HCT116 (cell line): ENCODE data around the gene KRTAP5-2. TPM values are rescaled to one million over a fixed set of nuclear protein-coding genes. Genes with fewer than 3 reads are reported as not detected.

Experiments
- ATAC-seq: fragments of 200-7000 bp; cut with Tn5 transposase; 2 replicates; pipeline ENCODE4 v1.9.1; 2020; ENCODE audit warnings: mild to moderate bottlenecking, moderate library complexity
- BruUV-seq: library from RNA; stranded (reverse); fragments of 400-500 nt; replicated peaks from 2 replicates; lab custom pipeline; 2021; lab: Mats Ljungman, UMichigan
- CTCF ChIA-PET: fragments of 300-600 bp; sonication (Branson Sonifier 250); formaldehyde crosslinking; loops from one replicate; lab custom pipeline; 2021; ENCODE audit warnings: antibody characterized with exemption; lab: Charles Lee
- POLR2A ChIA-PET: fragments of 300-600, 350-600 bp; sonication (Branson Sonifier 250); formaldehyde crosslinking; loops from one replicate; lab custom pipeline; 2021; ENCODE audit warnings: antibody characterized with exemption; lab: Charles Lee
- RAD21 ChIA-PET, 2 experiments: fragments of 300-600 bp; sonication (Branson Sonifier 250); formaldehyde crosslinking; loops; one replicate each; lab custom pipeline; 2023; ENCODE audit warnings: low total read pairs in 2 of 2; ENCODE audit not compliant: uncharacterized antibody in 2 of 2, unreplicated experiment in 2 of 2, low non-redundant PET in 1 of 2; lab: Charles Lee
- DNase-seq: peaks from one replicate; pipeline ENCODE4 v3.0.0-alpha.2; 2010; ENCODE audit warnings: low read depth, low spot score
- H2AFZ ChIP-seq: fragments of 200-600 bp; shearing (Covaris generic), sonication (generic); 2 replicates; pipeline ENCODE4 v1.6.1; 2017; ENCODE audit warnings: low read depth, mixed run types, mixed read lengths, antibody characterized with exemption, low read length; ENCODE audit not compliant: poor library complexity, severe bottlenecking
- H3K27ac ChIP-seq: 2 replicates; pipeline ENCODE4 v1.5.1; 2012; ENCODE audit warnings: low read depth, low read length
- H3K27me3 ChIP-seq: fragments of 200-600 bp; sonication (generic); 2 replicates; pipeline ENCODE4 v1.6.1; 2016; ENCODE audit warnings: mixed run types, low read length, mixed read lengths; ENCODE audit not compliant: insufficient read depth
- H3K36me3 ChIP-seq, 2 experiments: fragments of 200-500 bp in 1 of 2; fragments of 200-600 bp in 1 of 2; sonication (Bioruptor generic) in 1 of 2; sonication (generic) in 1 of 2; 2 replicates each; pipeline versions ENCODE4 v1.5.1 to v1.6.1; 2014 to 2016; ENCODE audit warnings: low read length in 2 of 2, inconsistent platforms in 1 of 2, mixed read lengths in 1 of 2, mixed run types in 1 of 2; ENCODE audit not compliant: insufficient read depth in 2 of 2, control insufficient read depth in 1 of 2
- H3K4me1 ChIP-seq, 2 experiments: fragments of 200-600 bp in 1 of 2; sonication (generic) in 1 of 2; 2 replicates each; pipeline versions ENCODE4 v1.5.1 to v1.6.1; 2012 to 2017; ENCODE audit warnings: low read length in 2 of 2, inconsistent platforms in 1 of 2, mild to moderate bottlenecking in 1 of 2, mixed read lengths in 1 of 2, mixed run types in 1 of 2, moderate library complexity in 1 of 2; ENCODE audit not compliant: insufficient read depth in 2 of 2, control insufficient read depth in 1 of 2
- H3K4me2 ChIP-seq: fragments of 200-600 bp; sonication (generic); 2 replicates; pipeline ENCODE4 v1.6.1; 2017; ENCODE audit warnings: mixed run types, low read length, mixed read lengths
- H3K4me3 ChIP-seq, 2 experiments: fragments of 200-600 bp in 1 of 2; sonication (generic) in 1 of 2; replicated peaks in 1 of 2; 2 replicates each; pipeline ENCODE4 v1.5.1; 2011 to 2016; ENCODE audit warnings: low read length in 2 of 2, control low read depth in 1 of 2, low read depth in 1 of 2, mild to moderate bottlenecking in 1 of 2, mixed read lengths in 1 of 2, mixed run types in 1 of 2
- H3K79me2 ChIP-seq: fragments of 200-600 bp; sonication (generic); 2 replicates; pipeline ENCODE4 v1.6.1; 2017; ENCODE audit warnings: mild to moderate bottlenecking, mixed run types, low read length, moderate library complexity, mixed read lengths; ENCODE audit not compliant: insufficient read depth
- H3K9ac ChIP-seq: fragments of 200-600 bp; sonication (generic); 2 replicates; pipeline ENCODE4 v1.6.1; 2016; ENCODE audit warnings: low read length, mixed read lengths
- H3K9me2 ChIP-seq: fragments of 200-600 bp; sonication (generic), shearing (Covaris generic); 2 replicates; pipeline ENCODE4 v1.6.1; 2017; ENCODE audit warnings: mixed run types, mild to moderate bottlenecking, moderate library complexity; ENCODE audit not compliant: insufficient read depth
- H3K9me3 ChIP-seq, 2 experiments: fragments of 200-500 bp in 1 of 2; fragments of 200-600 bp in 1 of 2; sonication (Bioruptor generic) in 1 of 2; sonication (generic) in 1 of 2; 2 replicates each; pipeline ENCODE4 v1.6.1; 2014 to 2017; ENCODE audit warnings: low read length in 2 of 2, mixed read lengths in 2 of 2, inconsistent platforms in 1 of 2, low read depth in 1 of 2, mild to moderate bottlenecking in 1 of 2, mixed run types in 1 of 2, moderate library complexity in 1 of 2; ENCODE audit not compliant: control insufficient read depth in 1 of 2, insufficient read depth in 1 of 2
- H4K20me1 ChIP-seq: fragments of 200-600 bp; sonication (generic), shearing (Covaris generic); 2 replicates; pipeline ENCODE4 v1.6.1; 2017; ENCODE audit warnings: mixed run types, mild to moderate bottlenecking, moderate library complexity; ENCODE audit not compliant: insufficient read depth
- CBX3 ChIP-seq: IDR thresholded peaks from 2 replicates; pipeline ENCODE4 v1.6.1; 2012; ENCODE audit warnings: low read depth
- CEBPB ChIP-seq: IDR thresholded peaks from 2 replicates; pipeline ENCODE4 v1.6.1; 2012; ENCODE audit warnings: low read depth
- EGR1 ChIP-seq: IDR thresholded peaks from 2 replicates; pipeline ENCODE4 v1.6.1; 2012; ENCODE audit warnings: low read depth
- ELF1 ChIP-seq: IDR thresholded peaks from 2 replicates; pipeline ENCODE4 v1.6.1; 2012; ENCODE audit warnings: low read depth, borderline replicate concordance
- EZH2phosphoT487 ChIP-seq: fragments of 200-600 bp; IDR thresholded peaks from 2 replicates; pipeline ENCODE4 v1.6.1; 2018; ENCODE audit warnings: antibody characterized with exemption, borderline replicate concordance
- FOSL1 ChIP-seq: IDR thresholded peaks from 2 replicates; pipeline ENCODE4 v1.6.1; 2012; ENCODE audit warnings: low read depth
- POLR2A ChIP-seq: IDR thresholded peaks from 2 replicates; pipeline ENCODE4 v1.7.0; 2011; ENCODE audit warnings: borderline replicate concordance; ENCODE audit not compliant: insufficient read depth, insufficient read length; ENCODE audit errors: extremely low read depth
- POLR2AphosphoS5 ChIP-seq: IDR thresholded peaks from 2 replicates; pipeline ENCODE4 v1.6.1; 2011; ENCODE audit warnings: mild to moderate bottlenecking, low read depth, low read length, moderate library complexity
- RAD21 ChIP-seq: IDR thresholded peaks from 2 replicates; pipeline ENCODE4 v1.6.1; 2012; ENCODE audit warnings: low read depth, mild to moderate bottlenecking
- SIN3A ChIP-seq: IDR thresholded peaks from 2 replicates; pipeline ENCODE4 v1.6.1; 2012; ENCODE audit warnings: low read depth
- TCF7L2 ChIP-seq: IDR thresholded peaks from 2 replicates; pipeline ENCODE4 v1.7.0; 2011; ENCODE audit warnings: borderline replicate concordance, inconsistent platforms; ENCODE audit not compliant: insufficient read depth, insufficient read length; ENCODE audit errors: extremely low read depth
- YY1 ChIP-seq: IDR thresholded peaks from 2 replicates; pipeline ENCODE4 v1.6.1; 2011; ENCODE audit warnings: low read length, low read depth, moderate library complexity, mild to moderate bottlenecking; ENCODE audit not compliant: insufficient replicate concordance; ENCODE audit errors: extremely low read depth
- ZFX ChIP-seq: fragments of 450-650 bp; IDR thresholded peaks from 2 replicates; pipeline ENCODE4 v1.6.1; 2017
- ZNF274 ChIP-seq: fragments of 200-500 bp; sonication (Bioruptor generic); IDR thresholded peaks from 2 replicates; pipeline ENCODE4 v1.6.1; 2014; ENCODE audit warnings: mild to moderate bottlenecking, low read depth, low read length, inconsistent platforms
- intact Hi-C: fragments of 100-400 bp; cut with micrococcal nuclease; formaldehyde crosslinking; loops from 2 replicates; pipeline ENCODE4 v1.10.0; 2022
- total RNA-seq: library from RNA; stranded (reverse); gene quantifications from one replicate; pipeline ENCODE4 v1.2.1, GENCODE V29; 2021; ENCODE audit not compliant: unreplicated experiment
- TF ChIP-seq, protein P1 (sequence below): IDR thresholded peaks from 2 replicates; pipeline ENCODE4 v1.6.1; 2011; ENCODE audit warnings: mild to moderate bottlenecking, low read length, moderate library complexity; ENCODE audit not compliant: insufficient replicate concordance; ENCODE audit errors: extremely low read depth
- TF ChIP-seq, protein P2 (sequence below), 3 experiments: fragments of 200-600 bp in 1 of 3; sonication (generic) in 1 of 3; IDR thresholded peaks in 2 of 3; conservative IDR thresholded peaks in 1 of 3; 2 replicates each; pipeline ENCODE4 v1.5.1; 2012 to 2017; ENCODE audit warnings: low read depth in 2 of 3, low read length in 2 of 3, antibody characterized with exemption in 1 of 3, borderline replicate concordance in 1 of 3, control low read depth in 1 of 3, mild to moderate bottlenecking in 1 of 3, mixed read lengths in 1 of 3, mixed run types in 1 of 3, moderate library complexity in 1 of 3; ENCODE audit not compliant: insufficient read depth in 1 of 3
- TF ChIP-seq, protein P3 (sequence below): IDR thresholded peaks from 2 replicates; pipeline ENCODE4 v1.6.1; 2012
- TF ChIP-seq, protein P4 (sequence below): IDR thresholded peaks from 2 replicates; pipeline ENCODE4 v1.6.1; 2012; ENCODE audit warnings: low read depth

Gene KRTAP5-2
- total RNA-seq, 1 experiment from 2014 or later, result not detected

DNA sequence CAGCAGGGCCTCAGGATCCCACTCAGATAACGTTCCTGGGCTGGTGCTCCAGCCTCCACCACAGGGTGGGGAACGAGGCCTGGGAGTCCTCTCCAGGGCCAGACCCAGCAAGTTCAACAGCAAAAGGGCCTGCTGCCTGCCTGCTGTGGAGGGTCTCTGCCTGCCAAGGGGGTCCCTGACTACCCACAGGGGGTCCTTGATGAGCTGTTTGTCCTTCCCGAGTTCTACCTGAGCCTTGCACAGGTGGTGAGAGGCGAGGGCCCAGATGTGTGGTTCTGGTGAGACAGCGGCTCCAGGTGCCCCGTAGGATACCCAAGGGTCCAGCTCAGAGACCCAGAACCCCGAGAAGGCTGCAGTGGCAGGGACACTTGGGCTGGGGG lies 30.4 kb downstream of the KRTAP5-2 start:
- H3K9ac ChIP-seq, result no peak overlapping the region
- DNase-seq (no peak), ATAC-seq (no peak)
- intact Hi-C loops, result no loop called here
- peaks cover 3% of the 10 kb centered on the region; the same call in 1 of the 2 replicates for H3K79me2 ChIP-seq
- no peaks in the 10 kb centered on the region; a peak in 1 of 4 replicates for H3K36me3 ChIP-seq
- H3K9me2 ChIP-seq, result no peaks in the 10 kb centered on the region
- no peaks in the 10 kb centered on the region for H4K20me1 ChIP-seq
- no TSS peak for BruUV-seq
- H2AFZ ChIP-seq, result no peak overlapping the region
- CTCF ChIA-PET, result interaction anchor here (1.4 kb wide), 1 partner anchor 21 kb away, joined by 4 read pairs; no protein-coding TSS in a partner anchor
- H3K27ac ChIP-seq, result no peak overlapping the region
- RAD21 ChIA-PET, result no interaction called here
- POLR2A ChIA-PET, result no interaction called here
- no peak overlapping the region for H3K4me3 ChIP-seq
- no peaks in the 10 kb centered on the region for H3K9me3 ChIP-seq
- peaks cover 2 to 10% of the 10 kb centered on the region in 2 experiments; a peak in 1 of 4 replicates for H3K4me1 ChIP-seq
- H3K27me3 ChIP-seq, result no peaks in the 10 kb centered on the region
- TF ChIP-seq CBX3, result no peak
- TF ChIP-seq, protein P1, sequence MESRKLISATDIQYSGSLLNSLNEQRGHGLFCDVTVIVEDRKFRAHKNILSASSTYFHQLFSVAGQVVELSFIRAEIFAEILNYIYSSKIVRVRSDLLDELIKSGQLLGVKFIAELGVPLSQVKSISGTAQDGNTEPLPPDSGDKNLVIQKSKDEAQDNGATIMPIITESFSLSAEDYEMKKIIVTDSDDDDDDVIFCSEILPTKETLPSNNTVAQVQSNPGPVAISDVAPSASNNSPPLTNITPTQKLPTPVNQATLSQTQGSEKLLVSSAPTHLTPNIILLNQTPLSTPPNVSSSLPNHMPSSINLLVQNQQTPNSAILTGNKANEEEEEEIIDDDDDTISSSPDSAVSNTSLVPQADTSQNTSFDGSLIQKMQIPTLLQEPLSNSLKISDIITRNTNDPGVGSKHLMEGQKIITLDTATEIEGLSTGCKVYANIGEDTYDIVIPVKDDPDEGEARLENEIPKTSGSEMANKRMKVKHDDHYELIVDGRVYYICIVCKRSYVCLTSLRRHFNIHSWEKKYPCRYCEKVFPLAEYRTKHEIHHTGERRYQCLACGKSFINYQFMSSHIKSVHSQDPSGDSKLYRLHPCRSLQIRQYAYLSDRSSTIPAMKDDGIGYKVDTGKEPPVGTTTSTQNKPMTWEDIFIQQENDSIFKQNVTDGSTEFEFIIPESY, result no peak
- TF ChIP-seq YY1, result no peak
- no peak for TF ChIP-seq SIN3A
- no peak for TF ChIP-seq ZNF274
- TF ChIP-seq ZFX, result no peak
- TF ChIP-seq, protein P2, sequence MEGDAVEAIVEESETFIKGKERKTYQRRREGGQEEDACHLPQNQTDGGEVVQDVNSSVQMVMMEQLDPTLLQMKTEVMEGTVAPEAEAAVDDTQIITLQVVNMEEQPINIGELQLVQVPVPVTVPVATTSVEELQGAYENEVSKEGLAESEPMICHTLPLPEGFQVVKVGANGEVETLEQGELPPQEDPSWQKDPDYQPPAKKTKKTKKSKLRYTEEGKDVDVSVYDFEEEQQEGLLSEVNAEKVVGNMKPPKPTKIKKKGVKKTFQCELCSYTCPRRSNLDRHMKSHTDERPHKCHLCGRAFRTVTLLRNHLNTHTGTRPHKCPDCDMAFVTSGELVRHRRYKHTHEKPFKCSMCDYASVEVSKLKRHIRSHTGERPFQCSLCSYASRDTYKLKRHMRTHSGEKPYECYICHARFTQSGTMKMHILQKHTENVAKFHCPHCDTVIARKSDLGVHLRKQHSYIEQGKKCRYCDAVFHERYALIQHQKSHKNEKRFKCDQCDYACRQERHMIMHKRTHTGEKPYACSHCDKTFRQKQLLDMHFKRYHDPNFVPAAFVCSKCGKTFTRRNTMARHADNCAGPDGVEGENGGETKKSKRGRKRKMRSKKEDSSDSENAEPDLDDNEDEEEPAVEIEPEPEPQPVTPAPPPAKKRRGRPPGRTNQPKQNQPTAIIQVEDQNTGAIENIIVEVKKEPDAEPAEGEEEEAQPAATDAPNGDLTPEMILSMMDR (IDR thresholded peaks at IDR 0.05 in 2 of 3, conservative IDR thresholded peaks at IDR 0.05 in 1 of 3; ENCODE audit: borderline replicate concordance in 1 of 3, insufficient read depth in 1 of 3, low read depth in 2 of 3, low read length in 2 of 3), result no peak
- no peak for TF ChIP-seq RAD21
- TF ChIP-seq POLR2AphosphoS5, result no peak
- TF ChIP-seq, protein P3, sequence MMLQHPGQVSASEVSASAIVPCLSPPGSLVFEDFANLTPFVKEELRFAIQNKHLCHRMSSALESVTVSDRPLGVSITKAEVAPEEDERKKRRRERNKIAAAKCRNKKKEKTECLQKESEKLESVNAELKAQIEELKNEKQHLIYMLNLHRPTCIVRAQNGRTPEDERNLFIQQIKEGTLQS, result no peak
- TF ChIP-seq EGR1, result no peak
- TF ChIP-seq, protein P4, sequence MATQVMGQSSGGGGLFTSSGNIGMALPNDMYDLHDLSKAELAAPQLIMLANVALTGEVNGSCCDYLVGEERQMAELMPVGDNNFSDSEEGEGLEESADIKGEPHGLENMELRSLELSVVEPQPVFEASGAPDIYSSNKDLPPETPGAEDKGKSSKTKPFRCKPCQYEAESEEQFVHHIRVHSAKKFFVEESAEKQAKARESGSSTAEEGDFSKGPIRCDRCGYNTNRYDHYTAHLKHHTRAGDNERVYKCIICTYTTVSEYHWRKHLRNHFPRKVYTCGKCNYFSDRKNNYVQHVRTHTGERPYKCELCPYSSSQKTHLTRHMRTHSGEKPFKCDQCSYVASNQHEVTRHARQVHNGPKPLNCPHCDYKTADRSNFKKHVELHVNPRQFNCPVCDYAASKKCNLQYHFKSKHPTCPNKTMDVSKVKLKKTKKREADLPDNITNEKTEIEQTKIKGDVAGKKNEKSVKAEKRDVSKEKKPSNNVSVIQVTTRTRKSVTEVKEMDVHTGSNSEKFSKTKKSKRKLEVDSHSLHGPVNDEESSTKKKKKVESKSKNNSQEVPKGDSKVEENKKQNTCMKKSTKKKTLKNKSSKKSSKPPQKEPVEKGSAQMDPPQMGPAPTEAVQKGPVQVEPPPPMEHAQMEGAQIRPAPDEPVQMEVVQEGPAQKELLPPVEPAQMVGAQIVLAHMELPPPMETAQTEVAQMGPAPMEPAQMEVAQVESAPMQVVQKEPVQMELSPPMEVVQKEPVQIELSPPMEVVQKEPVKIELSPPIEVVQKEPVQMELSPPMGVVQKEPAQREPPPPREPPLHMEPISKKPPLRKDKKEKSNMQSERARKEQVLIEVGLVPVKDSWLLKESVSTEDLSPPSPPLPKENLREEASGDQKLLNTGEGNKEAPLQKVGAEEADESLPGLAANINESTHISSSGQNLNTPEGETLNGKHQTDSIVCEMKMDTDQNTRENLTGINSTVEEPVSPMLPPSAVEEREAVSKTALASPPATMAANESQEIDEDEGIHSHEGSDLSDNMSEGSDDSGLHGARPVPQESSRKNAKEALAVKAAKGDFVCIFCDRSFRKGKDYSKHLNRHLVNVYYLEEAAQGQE, result no peak
- no peak for TF ChIP-seq ELF1
- no peak for TF ChIP-seq TCF7L2
- TF ChIP-seq POLR2A, result no peak
- no peak for TF ChIP-seq FOSL1
- TF ChIP-seq EZH2phosphoT487, result no peak
- TF ChIP-seq CEBPB, result no peak
- no peak overlapping the region for H3K4me2 ChIP-seq
